Cardiac fibroblast (primary cell): Measurements from ENCODE around the gene HIVEP3.
A peak's percentile ranks its signal among the peaks of the same experiment; 100 is the strongest.
"Not testable (repeated sequence)": the region's sequence is repeated elsewhere in the genome, so short reads cannot be mapped to it uniquely, and the experiment has no call there.

Experiments
- DNase-seq, 2 donors: peaks; one replicate each; pipeline versions ENCODE4 v3.0.0 to v3.0.0-alpha.2; 2010; ENCODE audit warnings: low read depth in 2 of 2
- H3K4me3 ChIP-seq, 2 donors: replicated peaks in 1 of 2; 1 replicate in 1 of 2; 2 replicates in 1 of 2; pipeline ENCODE4 v1.5.1; 2011; ENCODE audit warnings: low read depth in 2 of 2, low read length in 2 of 2, mild to moderate bottlenecking in 2 of 2, moderate library complexity in 1 of 2
- CTCF ChIP-seq: IDR thresholded peaks from one replicate; pipeline ENCODE4 v1.5.1; 2011; ENCODE audit warnings: low read depth, mild to moderate bottlenecking, low read length, inconsistent platforms

The HIVEP3 gene

GRCh38 chr1:41925712-41926111, 7.0 kb upstream of the HIVEP3 start:
- no peak for TF ChIP-seq CTCF
- DNase-seq: peak; percentile 39 to 41
- H3K4me3 ChIP-seq: no peak overlapping the region

GRCh38 chr1:41924911-41925310, 6.2 kb upstream of the HIVEP3 start:
- TF ChIP-seq CTCF: no peak
- no peak for DNase-seq

GRCh38 chr1:41921271-41921670, 2.5 kb upstream of the HIVEP3 start:
- DNase-seq, H3K4me3 ChIP-seq: not testable (repeated sequence)

More at GRCh38 chr1:41924911-41925310, 6.2 kb upstream of the HIVEP3 start:
- H3K4me3 ChIP-seq: no peak overlapping the region

GRCh38 chr1:41920658-41921057, 1.9 kb upstream of the HIVEP3 start:
- no peak for TF ChIP-seq CTCF
- H3K4me3 ChIP-seq: no peak overlapping the region
- DNase-seq: peak in 1 of 2 donors; percentile 61

GRCh38 chr1:41919764-41920397, 1.2 kb upstream of the HIVEP3 start:
- DNase-seq: peak in 1 of 2 donors; percentile 42
- no peak for TF ChIP-seq CTCF
- peak overlapping the region in 1 of 2 donors; percentile 18 for H3K4me3 ChIP-seq

GRCh38 chr1:41919131-41919530, 409 bp upstream of the HIVEP3 start:
- TF ChIP-seq CTCF: no peak
- DNase-seq: no peak
- no peak overlapping the region for H3K4me3 ChIP-seq

GRCh38 chr1:41917835-41918449, 780 bp downstream of the HIVEP3 start:
- DNase-seq: peak in 1 of 2 donors; percentile 37
- no peak for TF ChIP-seq CTCF
- H3K4me3 ChIP-seq: peak overlapping the region; percentile 48 to 57
